Measurements from ENCODE around the gene ABCA10.

The ABCA10 gene

GRCh38 chr17:69269131-69269998 is 40.7 kb upstream of the ABCA10 start:
- no peak overlapping the region for H2BK120ac ChIP-seq (ENCODE audit: insufficient read depth, low read length, poor library complexity)
- H2BK12ac ChIP-seq (ENCODE audit: low read length): no peak overlapping the region
- H3K4me2 ChIP-seq (ENCODE audit: low read length): no peak overlapping the region
- H3K4ac ChIP-seq (ENCODE audit: low read depth, low read length): no peak overlapping the region
- H3K27ac ChIP-seq (ENCODE audit: low read depth, low read length): no peak overlapping the region
- no CpG with 5 or more reads among the region's 6 CpGs for WGBS (ENCODE audit: extremely low coverage, insufficient coverage, insufficient read length)
- no peaks in the 10 kb centered on the region for H3K79me1 ChIP-seq (ENCODE audit: low read length)
- H3K9ac ChIP-seq (ENCODE audit: low read length): no peak overlapping the region
- H3K27me3 ChIP-seq (ENCODE audit: insufficient read depth, low read length): no peaks in the 10 kb centered on the region
- H4K8ac ChIP-seq (ENCODE audit: low read depth, low read length): no peak overlapping the region
- no peak overlapping the region for H4K91ac ChIP-seq (ENCODE audit: low read depth, low read length)
- H2AFZ ChIP-seq (ENCODE audit: insufficient read depth, low read length, poor library complexity): no peak overlapping the region
- no peak overlapping the region for H2AK5ac ChIP-seq (ENCODE audit: low read length)
- no peak overlapping the region for H4K12ac ChIP-seq (ENCODE audit: low read depth, low read length)
- peak; percentile 19 to 85 for DNase-seq
- H3K36me3 ChIP-seq (ENCODE audit: control insufficient read depth in 1 of 2, insufficient read depth in 2 of 2, low read length in 2 of 2): no peaks in the 10 kb centered on the region
- no peak overlapping the region for H3K14ac ChIP-seq (ENCODE audit: low read length)
- no peak overlapping the region for H3K23ac ChIP-seq (ENCODE audit: low read length)
- no peak overlapping the region for H2BK5ac ChIP-seq (ENCODE audit: low read depth, low read length, poor library complexity)
- no peak overlapping the region for H3K18ac ChIP-seq (ENCODE audit: low read length)
- H3K4me1 ChIP-seq (ENCODE audit: control insufficient read depth in 1 of 2, insufficient read depth in 2 of 2, low read length in 2 of 2): no peaks in the 10 kb centered on the region
- no peak overlapping the region for H3K4me3 ChIP-seq (ENCODE audit: low read depth, low read length)
- H3K79me2 ChIP-seq (ENCODE audit: control insufficient read depth, insufficient read depth, low read length, poor library complexity): no peaks in the 10 kb centered on the region
- H3K9me3 ChIP-seq (ENCODE audit: insufficient read depth, low read depth, low read length): no peaks in the 10 kb centered on the region

DNA sequence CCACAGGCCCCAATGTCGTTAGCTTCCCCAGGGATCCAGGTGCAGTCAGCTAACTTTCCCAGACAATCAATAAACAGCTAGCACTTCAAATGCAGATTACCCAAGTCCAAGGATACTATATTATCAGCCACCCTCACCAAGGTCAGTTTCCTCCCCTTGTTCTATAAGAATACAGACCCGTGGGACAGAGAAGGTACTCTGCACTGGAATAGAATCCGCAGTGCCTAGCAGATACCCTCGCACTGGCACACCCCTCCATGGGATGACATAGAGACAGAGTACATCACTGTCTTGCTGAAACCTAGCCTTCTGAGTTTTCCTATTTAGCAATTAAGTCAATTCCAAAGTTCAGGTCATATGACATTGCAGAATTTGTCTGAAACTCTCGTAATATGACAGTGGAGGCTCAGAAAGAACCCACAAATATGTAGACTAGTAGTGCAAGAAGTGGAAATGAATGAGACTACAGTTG is 40.0 kb upstream of the ABCA10 start:
- H2AFZ ChIP-seq (ENCODE audit: insufficient read depth, low read length, poor library complexity): no peak overlapping the region
- no peak overlapping the region for H4K12ac ChIP-seq (ENCODE audit: low read depth, low read length)
- no peak overlapping the region for H3K4me2 ChIP-seq (ENCODE audit: low read length)
- no peak overlapping the region for H4K8ac ChIP-seq (ENCODE audit: low read depth, low read length)
- no peaks in the 10 kb centered on the region for H3K36me3 ChIP-seq (ENCODE audit: control insufficient read depth in 1 of 2, insufficient read depth in 2 of 2, low read length in 2 of 2)
- H3K18ac ChIP-seq (ENCODE audit: low read length): no peak overlapping the region
- H2BK12ac ChIP-seq (ENCODE audit: low read length): no peak overlapping the region
- no peak overlapping the region for H2AK5ac ChIP-seq (ENCODE audit: low read length)
- WGBS (ENCODE audit: extremely low coverage, insufficient coverage, insufficient read length): no CpG with 5 or more reads among the region's 5 CpGs
- H3K23ac ChIP-seq (ENCODE audit: low read length): no peak overlapping the region
- H3K9me3 ChIP-seq (ENCODE audit: insufficient read depth, low read depth, low read length): no peaks in the 10 kb centered on the region
- no peak overlapping the region for H3K9ac ChIP-seq (ENCODE audit: low read length)
- H3K79me2 ChIP-seq (ENCODE audit: control insufficient read depth, insufficient read depth, low read length, poor library complexity): no peaks in the 10 kb centered on the region
- H3K27ac ChIP-seq (ENCODE audit: low read depth, low read length): no peak overlapping the region
- no peak overlapping the region for H4K91ac ChIP-seq (ENCODE audit: low read depth, low read length)
- H3K79me1 ChIP-seq (ENCODE audit: low read length): no peaks in the 10 kb centered on the region
- no peaks in the 10 kb centered on the region for H3K27me3 ChIP-seq (ENCODE audit: insufficient read depth, low read length)
- peak in 1 of 2 donors; percentile 18 for DNase-seq
- H2BK5ac ChIP-seq (ENCODE audit: low read depth, low read length, poor library complexity): no peak overlapping the region
- H3K4me1 ChIP-seq (ENCODE audit: control insufficient read depth in 1 of 2, insufficient read depth in 2 of 2, low read length in 2 of 2): no peaks in the 10 kb centered on the region
- H3K4me3 ChIP-seq (ENCODE audit: low read depth, low read length): no peak overlapping the region
- no peak overlapping the region for H2BK120ac ChIP-seq (ENCODE audit: insufficient read depth, low read length, poor library complexity)
- H3K14ac ChIP-seq (ENCODE audit: low read length): no peak overlapping the region
- no peak overlapping the region for H3K4ac ChIP-seq (ENCODE audit: low read depth, low read length)

GRCh38 chr17:69267219-69267618 is 38.6 kb upstream of the ABCA10 start:
- Histone ChIP-seq H2BK12ac (ENCODE audit: low read length) (no peak overlapping the region), H2AK5ac (ENCODE audit: low read length) (no peak overlapping the region), H3K4me3 (ENCODE audit: low read depth, low read length) (no peak overlapping the region), H2BK5ac (ENCODE audit: low read depth, low read length, poor library complexity) (no peak overlapping the region), H3K14ac (ENCODE audit: low read length) (no peak overlapping the region), H3K4ac (ENCODE audit: low read depth, low read length) (no peak overlapping the region), H3K79me1 (ENCODE audit: low read length) (no peaks in the 10 kb centered on the region), H3K27me3 (ENCODE audit: insufficient read depth, low read length) (no peaks in the 10 kb centered on the region), H4K8ac (ENCODE audit: low read depth, low read length) (no peak overlapping the region), H3K79me2 (ENCODE audit: control insufficient read depth, insufficient read depth, low read length, poor library complexity) (no peaks in the 10 kb centered on the region), H3K27ac (ENCODE audit: low read depth, low read length) (no peak overlapping the region), H3K4me1 (ENCODE audit: control insufficient read depth in 1 of 2, insufficient read depth in 2 of 2, low read length in 2 of 2) (no peaks in the 10 kb centered on the region), H4K91ac (ENCODE audit: low read depth, low read length) (no peak overlapping the region), H2BK120ac (ENCODE audit: insufficient read depth, low read length, poor library complexity) (no peak overlapping the region), H3K4me2 (ENCODE audit: low read length) (no peak overlapping the region), H3K9me3 (ENCODE audit: insufficient read depth, low read depth, low read length) (no peaks in the 10 kb centered on the region), H2AFZ (ENCODE audit: insufficient read depth, low read length, poor library complexity) (no peak overlapping the region), H4K12ac (ENCODE audit: low read depth, low read length) (no peak overlapping the region), H3K23ac (ENCODE audit: low read length) (no peak overlapping the region), H3K18ac (ENCODE audit: low read length) (no peak overlapping the region), H3K9ac (ENCODE audit: low read length) (no peak overlapping the region), H3K36me3 (ENCODE audit: control insufficient read depth in 1 of 2, insufficient read depth in 2 of 2, low read length in 2 of 2) (no peaks in the 10 kb centered on the region)
- DNase-seq: no peak
- WGBS (ENCODE audit: extremely low coverage, insufficient coverage, insufficient read length): no CpG with 5 or more reads among the region's 3 CpGs

GRCh38 chr17:69265873-69266272 is 37.2 kb upstream of the ABCA10 start:
- Histone ChIP-seq H2BK12ac (ENCODE audit: low read length) (no peak overlapping the region), H4K8ac (ENCODE audit: low read depth, low read length) (no peak overlapping the region), H2BK120ac (ENCODE audit: insufficient read depth, low read length, poor library complexity) (no peak overlapping the region), H3K18ac (ENCODE audit: low read length) (no peak overlapping the region), H4K91ac (ENCODE audit: low read depth, low read length) (no peak overlapping the region), H3K4ac (ENCODE audit: low read depth, low read length) (no peak overlapping the region), H3K36me3 (ENCODE audit: control insufficient read depth in 1 of 2, insufficient read depth in 2 of 2, low read length in 2 of 2) (no peaks in the 10 kb centered on the region), H2AFZ (ENCODE audit: insufficient read depth, low read length, poor library complexity) (no peak overlapping the region), H2BK5ac (ENCODE audit: low read depth, low read length, poor library complexity) (no peak overlapping the region), H3K27me3 (ENCODE audit: insufficient read depth, low read length) (no peaks in the 10 kb centered on the region), H3K27ac (ENCODE audit: low read depth, low read length) (no peak overlapping the region), H3K9ac (ENCODE audit: low read length) (no peak overlapping the region), H3K4me1 (ENCODE audit: control insufficient read depth in 1 of 2, insufficient read depth in 2 of 2, low read length in 2 of 2) (no peaks in the 10 kb centered on the region), H3K23ac (ENCODE audit: low read length) (no peak overlapping the region), H3K4me2 (ENCODE audit: low read length) (no peak overlapping the region), H3K14ac (ENCODE audit: low read length) (no peak overlapping the region), H3K9me3 (ENCODE audit: insufficient read depth, low read depth, low read length) (no peaks in the 10 kb centered on the region), H3K4me3 (ENCODE audit: low read depth, low read length) (no peak overlapping the region), H4K12ac (ENCODE audit: low read depth, low read length) (no peak overlapping the region), H3K79me2 (ENCODE audit: control insufficient read depth, insufficient read depth, low read length, poor library complexity) (no peaks in the 10 kb centered on the region), H2AK5ac (ENCODE audit: low read length) (no peak overlapping the region), H3K79me1 (ENCODE audit: low read length) (no peaks in the 10 kb centered on the region)
- DNase-seq: no peak
- WGBS (ENCODE audit: extremely low coverage, insufficient coverage, insufficient read length): no CpG with 5 or more reads among the region's 1 CpG
